GM18499 (cell line): ENCODE data around the gene KCNQ1.

Source experiments
- ATAC-seq: cut with Tn5 transposase; IDR thresholded peaks from one replicate; pipeline ENCODE4 v1.9.1; 2021; ENCODE audit warnings: moderate number of reproducible peaks; ENCODE audit not compliant: insufficient read depth, unreplicated experiment

KCNQ1 gene

GRCh38 chr11:2541881-2542361, 97.1 kb downstream of the KCNQ1 start:
- no peak for ATAC-seq

GRCh38 chr11:2542406-2542805, 97.6 kb downstream of the KCNQ1 start:
- ATAC-seq: no peak

- ATAC-seq: no peak
These were observed 103.0 kb downstream of the KCNQ1 start for GRCh38 chr11:2547806-2548205.

GRCh38 chr11:2548596-2548995, 103.8 kb downstream of the KCNQ1 start:
- ATAC-seq: no peak

- ATAC-seq: no peak
These were observed 104.3 kb downstream of the KCNQ1 start for GRCh38 chr11:2549080-2549479.

- ATAC-seq: no peak
These were observed 104.7 kb downstream of the KCNQ1 start for GRCh38 chr11:2549491-2549875.

GRCh38 chr11:2549876-2550605, 105.2 kb downstream of the KCNQ1 start:
- ATAC-seq: no peak

GRCh38 chr11:2550606-2550970, 105.8 kb downstream of the KCNQ1 start:
- no peak for ATAC-seq

GRCh38 chr11:2551131-2551530, 106.3 kb downstream of the KCNQ1 start:
- no peak for ATAC-seq

- no peak for ATAC-seq
These were observed 107.4 kb downstream of the KCNQ1 start for GRCh38 chr11:2552210-2552609.

GRCh38 chr11:2553198-2553597, 108.4 kb downstream of the KCNQ1 start:
- ATAC-seq: no peak

GRCh38 chr11:2553886-2554285, 109.1 kb downstream of the KCNQ1 start:
- ATAC-seq: no peak

GRCh38 chr11:2554338-2555207, 109.8 kb downstream of the KCNQ1 start:
- no peak for ATAC-seq

GRCh38 chr11:2555336-2555735, 110.5 kb downstream of the KCNQ1 start:
- ATAC-seq: no peak

GRCh38 chr11:2555891-2556290, 111.1 kb downstream of the KCNQ1 start:
- ATAC-seq: no peak

GRCh38 chr11:2557381-2557780, 112.6 kb downstream of the KCNQ1 start:
- no peak for ATAC-seq

- no peak for ATAC-seq
These were observed 113.6 kb downstream of the KCNQ1 start for GRCh38 chr11:2558397-2558796.

- ATAC-seq: no peak
These were observed 114.2 kb downstream of the KCNQ1 start for GRCh38 chr11:2558861-2559526.

- ATAC-seq: no peak
These were observed 114.9 kb downstream of the KCNQ1 start for GRCh38 chr11:2559527-2560311.
